ENCODE results near the gene LRP8.

LRP8 gene

GRCh38 chr1:53220962-53221286 is 106.9 kb downstream of the LRP8 start:
- peaks cover 7% of the 10 kb centered on the region for H3K79me2 ChIP-seq (ENCODE audit: low read length)

GRCh38 chr1:53220171-53220961 is 107.5 kb downstream of the LRP8 start, which contains the start of gene CZIB:
Gene CZIB (minus strand): TSS chr1:53220634. CDS start chr1:53220575, 59 bp downstream.
- Histone ChIP-seq H2AFZ (ENCODE audit: low read length) (peak within 1 kb of the TSS; percentile 79), H3F3A (ENCODE audit: insufficient read depth, low read length) (no peaks in the 10 kb centered on the region), H3K4me2 (ENCODE audit: low read depth, low read length) (peak within 1 kb of the TSS; percentile 93), H3K27ac (ENCODE audit: low read length) (peak within 1 kb of the TSS; percentile 76), H3K36me3 (replicated peaks; ENCODE audit: insufficient read depth, low read length) (no peaks in the 10 kb centered on the region), H3K4me3 (ENCODE audit: low read length) (peak within 1 kb of the TSS; percentile 77), H3K4me1 (ENCODE audit: low read length) (peaks cover 12% of the 10 kb centered on the region; the same call in 1 of the 2 replicates), H3K27me3 (replicated peaks; ENCODE audit: insufficient read depth, low read length) (no peaks in the 10 kb centered on the region), H3K79me2 (ENCODE audit: low read length) (peaks cover 7% of the 10 kb centered on the region), H3K9ac (ENCODE audit: low read length) (peak within 1 kb of the TSS; percentile 84), H3K9me3 (replicated peaks; ENCODE audit: insufficient read depth, low read length) (no peaks in the 10 kb centered on the region), H3K9me2 (replicated peaks; ENCODE audit: insufficient read depth, low read length) (no peaks in the 10 kb centered on the region), H4K20me1 (ENCODE audit: insufficient read depth, low read length) (no peaks in the 10 kb centered on the region)
- TF ChIP-seq CTCF (IDR thresholded peaks at IDR 0.05; ENCODE audit: low read length) = no peak
- no peak for TF ChIP-seq EZH2 (optimal IDR thresholded peaks at IDR 0.05; ENCODE audit: low read depth, low read length)
- TF ChIP-seq EZH2phosphoT487 (IDR thresholded peaks at IDR 0.05; ENCODE audit: low read length) = no peak
- peak; percentile 95 for DNase-seq

More at GRCh38 chr1:53220962-53221286, 106.9 kb downstream of the LRP8 start:
- Histone ChIP-seq H4K20me1 (ENCODE audit: insufficient read depth, low read length) (no peaks in the 10 kb centered on the region), H3K27ac (ENCODE audit: low read length) (peak overlapping the region; percentile 76; the same call in 1 of the 2 replicates), H3K27me3 (replicated peaks; ENCODE audit: insufficient read depth, low read length) (no peaks in the 10 kb centered on the region), H3K4me3 (ENCODE audit: low read length) (peak overlapping the region; percentile 77), H3K9ac (ENCODE audit: low read length) (peak overlapping the region; percentile 84), H2AFZ (ENCODE audit: low read length) (peak overlapping the region; percentile 79), H3F3A (ENCODE audit: insufficient read depth, low read length) (0 out of 2 replicates have a peak, but pooled peaks cover 1% of the 10 kb centered on the region), H3K36me3 (replicated peaks; ENCODE audit: insufficient read depth, low read length) (no peaks in the 10 kb centered on the region), H3K9me3 (replicated peaks; ENCODE audit: insufficient read depth, low read length) (no peaks in the 10 kb centered on the region), H3K4me2 (ENCODE audit: low read depth, low read length) (peak overlapping the region; percentile 93), H3K4me1 (ENCODE audit: low read length) (peaks cover 12% of the 10 kb centered on the region; the same call in 1 of the 2 replicates), H3K9me2 (replicated peaks; ENCODE audit: insufficient read depth, low read length) (no peaks in the 10 kb centered on the region)
- DNase-seq = no peak
- TF ChIP-seq CTCF (IDR thresholded peaks at IDR 0.05; ENCODE audit: low read length) (no peak), EZH2 (optimal IDR thresholded peaks at IDR 0.05; ENCODE audit: low read depth, low read length) (no peak), EZH2phosphoT487 (IDR thresholded peaks at IDR 0.05; ENCODE audit: low read length) (no peak)

- Histone ChIP-seq H3K27me3 (replicated peaks; ENCODE audit: insufficient read depth, low read length) (no peaks in the 10 kb centered on the region), H2AFZ (ENCODE audit: low read length) (peak overlapping the region; percentile 79), H3K4me1 (ENCODE audit: low read length) (peaks cover 12% of the 10 kb centered on the region; the same call in 1 of the 2 replicates), H3K9me2 (replicated peaks; ENCODE audit: insufficient read depth, low read length) (no peaks in the 10 kb centered on the region), H4K20me1 (ENCODE audit: insufficient read depth, low read length) (no peaks in the 10 kb centered on the region), H3K27ac (ENCODE audit: low read length) (no peak overlapping the region; the same call in 1 of the 2 replicates), H3K9me3 (replicated peaks; ENCODE audit: insufficient read depth, low read length) (no peaks in the 10 kb centered on the region), H3K9ac (ENCODE audit: low read length) (peak overlapping the region; percentile 84; the same call in 1 of the 2 replicates), H3K4me3 (ENCODE audit: low read length) (peak overlapping the region; percentile 77), H3K79me2 (ENCODE audit: low read length) (peaks cover 7% of the 10 kb centered on the region), H3F3A (ENCODE audit: insufficient read depth, low read length) (no peaks in the 10 kb centered on the region), H3K36me3 (replicated peaks; ENCODE audit: insufficient read depth, low read length) (no peaks in the 10 kb centered on the region), H3K4me2 (ENCODE audit: low read depth, low read length) (peak overlapping the region; percentile 93)
- no peak for DNase-seq
- TF ChIP-seq CTCF (IDR thresholded peaks at IDR 0.05; ENCODE audit: low read length) = no peak
- TF ChIP-seq EZH2phosphoT487 (IDR thresholded peaks at IDR 0.05; ENCODE audit: low read length) = no peak
- no peak for TF ChIP-seq EZH2 (optimal IDR thresholded peaks at IDR 0.05; ENCODE audit: low read depth, low read length)
These were observed 108.2 kb downstream of the LRP8 start for GRCh38 chr1:53219711-53220110.

Measured in MM.1S (cell line).